Measurements from ENCODE around the gene ADGRG7.

ADGRG7 gene, protein sequence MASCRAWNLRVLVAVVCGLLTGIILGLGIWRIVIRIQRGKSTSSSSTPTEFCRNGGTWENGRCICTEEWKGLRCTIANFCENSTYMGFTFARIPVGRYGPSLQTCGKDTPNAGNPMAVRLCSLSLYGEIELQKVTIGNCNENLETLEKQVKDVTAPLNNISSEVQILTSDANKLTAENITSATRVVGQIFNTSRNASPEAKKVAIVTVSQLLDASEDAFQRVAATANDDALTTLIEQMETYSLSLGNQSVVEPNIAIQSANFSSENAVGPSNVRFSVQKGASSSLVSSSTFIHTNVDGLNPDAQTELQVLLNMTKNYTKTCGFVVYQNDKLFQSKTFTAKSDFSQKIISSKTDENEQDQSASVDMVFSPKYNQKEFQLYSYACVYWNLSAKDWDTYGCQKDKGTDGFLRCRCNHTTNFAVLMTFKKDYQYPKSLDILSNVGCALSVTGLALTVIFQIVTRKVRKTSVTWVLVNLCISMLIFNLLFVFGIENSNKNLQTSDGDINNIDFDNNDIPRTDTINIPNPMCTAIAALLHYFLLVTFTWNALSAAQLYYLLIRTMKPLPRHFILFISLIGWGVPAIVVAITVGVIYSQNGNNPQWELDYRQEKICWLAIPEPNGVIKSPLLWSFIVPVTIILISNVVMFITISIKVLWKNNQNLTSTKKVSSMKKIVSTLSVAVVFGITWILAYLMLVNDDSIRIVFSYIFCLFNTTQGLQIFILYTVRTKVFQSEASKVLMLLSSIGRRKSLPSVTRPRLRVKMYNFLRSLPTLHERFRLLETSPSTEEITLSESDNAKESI

DNA sequence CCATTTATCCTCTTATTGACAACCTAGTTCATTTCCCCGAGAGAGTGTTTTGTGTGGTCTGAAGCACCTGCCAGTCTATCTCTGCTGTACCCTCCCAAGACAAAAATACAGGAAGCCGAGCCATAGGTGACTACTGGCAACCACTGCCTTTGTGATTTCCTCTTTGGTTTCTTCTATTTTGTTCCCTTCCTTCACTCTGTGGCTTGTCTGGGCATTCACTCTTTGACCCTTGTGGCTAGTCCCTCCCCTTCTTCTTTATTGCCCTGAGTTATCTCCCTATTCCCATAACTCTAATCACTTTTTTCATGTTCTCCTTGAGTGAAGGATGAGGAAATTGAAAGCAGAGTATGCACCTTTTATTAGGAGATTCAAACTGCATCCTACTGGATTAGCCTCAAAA, at the start of gene ADGRG7:
ADGRG7 (plus strand) TSS at position 297 of the 400 bp plus-strand sequence. CDS start 256 bp downstream, outside the sequence.
- in situ Hi-C loops (cut with MboI; ENCODE audit: low sequenced_read_pairs) = no loop called here

DNA sequence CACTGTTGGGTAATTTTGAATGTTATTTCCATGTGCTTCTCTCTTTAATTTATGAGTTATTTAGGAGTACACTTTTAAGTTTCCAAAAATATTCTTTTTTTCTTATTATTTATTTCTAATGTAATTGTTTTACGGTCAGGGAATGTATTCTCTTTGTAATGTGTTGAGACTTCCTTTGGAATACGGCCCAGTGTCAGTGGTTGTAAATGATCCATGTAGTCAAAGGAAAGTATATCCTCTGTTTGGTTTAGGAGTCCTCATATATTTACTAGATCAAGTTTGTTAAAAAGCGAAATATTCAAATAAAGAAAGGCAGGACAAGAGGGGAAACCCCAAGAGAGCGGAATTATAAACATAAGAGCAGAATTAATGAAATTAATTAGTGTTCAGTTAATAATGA, 49.0 kb upstream of the ADGRG7 start:
- in situ Hi-C loops (cut with MboI; ENCODE audit: low sequenced_read_pairs) = no loop called here

DNA sequence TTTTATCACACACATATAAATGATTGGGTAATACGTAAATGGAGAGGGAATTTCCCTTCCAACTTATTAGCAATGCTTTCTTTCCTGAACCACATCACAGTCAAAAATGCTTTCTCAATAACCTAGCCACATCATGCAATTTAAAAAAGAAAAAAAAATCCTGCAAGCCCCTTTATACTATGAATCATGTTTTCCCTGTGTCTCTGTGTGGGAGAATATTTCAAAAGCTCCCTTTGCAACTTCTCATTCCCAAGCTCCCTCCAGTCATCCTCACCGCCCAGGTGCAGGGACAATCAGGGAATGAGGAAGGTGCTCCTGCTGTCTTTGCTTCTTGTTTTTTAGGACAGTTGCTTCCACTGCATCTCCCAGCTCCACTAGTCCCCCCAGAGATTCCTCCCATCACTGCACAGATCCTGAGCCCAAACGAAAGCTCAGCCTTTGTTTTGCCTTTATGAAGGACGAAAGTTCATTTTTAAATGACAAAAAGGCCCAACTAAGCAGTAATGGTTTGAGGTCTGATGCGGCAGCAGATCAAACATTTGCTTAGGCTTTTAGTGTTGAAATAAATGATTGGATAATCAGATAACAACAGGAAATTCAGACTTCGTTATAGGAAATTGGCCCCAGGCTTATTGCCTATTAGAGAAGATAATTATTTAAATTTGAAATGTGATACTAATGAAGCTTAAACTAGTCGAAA, 47.8 kb upstream of the ADGRG7 start:
- in situ Hi-C loops (cut with MboI; ENCODE audit: low sequenced_read_pairs) = no loop called here

DNA sequence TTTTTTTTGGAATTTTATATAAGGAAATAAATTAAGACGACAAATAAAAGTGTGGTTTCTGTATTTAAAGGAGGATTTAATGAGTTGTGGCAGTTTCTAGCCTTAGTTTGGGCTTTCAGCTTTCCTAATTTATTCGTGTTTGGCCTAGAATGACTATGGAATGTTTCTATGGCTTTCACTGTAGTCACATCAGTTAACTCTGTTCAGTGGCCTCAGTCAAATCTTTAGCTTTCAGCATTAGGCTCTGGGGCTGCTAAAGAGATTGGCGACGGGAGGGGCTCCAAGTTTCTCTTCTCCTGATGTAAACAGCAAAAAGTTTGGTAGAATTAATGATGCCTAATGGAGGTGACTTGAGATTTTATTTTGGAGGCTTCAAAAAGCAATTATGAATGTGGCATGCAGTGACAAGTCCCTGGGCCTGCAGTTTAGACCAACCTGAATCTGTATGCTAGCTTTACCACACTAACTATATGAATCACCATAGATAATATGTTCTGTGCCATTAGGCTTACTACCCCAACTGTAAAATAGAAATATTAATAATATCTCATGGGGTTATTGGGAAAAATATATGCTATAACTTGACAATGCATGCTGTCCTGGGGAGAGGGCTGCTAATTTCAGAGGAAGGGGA, 47.1 kb upstream of the ADGRG7 start:
- in situ Hi-C loops (cut with MboI; ENCODE audit: low sequenced_read_pairs) = no loop called here

DNA sequence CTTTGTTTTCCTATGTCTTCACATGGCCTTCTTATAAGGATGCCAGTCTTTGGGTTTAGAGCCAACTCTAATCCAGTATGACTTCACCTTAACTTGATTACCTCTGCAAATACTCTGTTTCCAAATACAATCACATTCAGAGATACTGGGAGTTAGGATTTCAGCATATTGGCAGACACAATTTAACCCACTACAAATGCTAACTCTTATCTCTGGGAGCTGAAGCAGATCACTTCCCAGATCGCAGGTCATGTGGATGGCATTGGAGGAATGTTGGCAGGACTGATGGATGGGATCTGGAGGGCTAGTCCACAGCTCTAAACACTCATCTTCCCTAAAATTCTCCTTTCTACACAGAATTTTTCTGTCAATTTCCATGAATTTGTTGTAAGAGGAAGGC, 46.2 kb upstream of the ADGRG7 start:
- in situ Hi-C loops (cut with MboI; ENCODE audit: low sequenced_read_pairs) = no loop called here

DNA sequence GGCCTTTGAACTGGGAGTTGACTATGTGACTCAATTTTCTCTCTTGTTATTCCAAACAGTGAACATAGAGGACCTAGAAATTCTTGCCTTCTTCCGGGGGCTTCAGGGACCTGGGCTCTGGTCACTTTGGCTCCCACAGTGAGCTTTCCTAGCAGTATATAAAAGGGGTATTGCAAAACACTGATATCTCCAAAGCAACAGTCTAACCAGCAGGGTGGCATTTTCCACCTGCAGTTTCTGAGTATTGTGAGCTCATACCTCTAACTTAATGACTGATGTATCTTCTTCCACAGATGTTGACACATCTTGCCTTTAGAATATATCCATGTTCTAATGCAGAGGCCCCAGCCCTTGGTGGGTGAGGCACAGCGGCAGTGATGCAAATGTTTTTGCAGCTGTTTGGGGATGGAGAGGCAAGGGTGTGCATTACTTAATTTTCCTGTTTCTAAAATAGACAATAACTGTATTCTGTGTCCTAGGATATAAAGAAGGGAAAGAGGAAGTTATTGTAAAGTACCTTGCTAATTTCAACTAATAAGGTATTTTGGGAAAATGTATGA, 45.7 kb upstream of the ADGRG7 start:
- in situ Hi-C loops (cut with MboI; ENCODE audit: low sequenced_read_pairs) = no loop called here

DNA sequence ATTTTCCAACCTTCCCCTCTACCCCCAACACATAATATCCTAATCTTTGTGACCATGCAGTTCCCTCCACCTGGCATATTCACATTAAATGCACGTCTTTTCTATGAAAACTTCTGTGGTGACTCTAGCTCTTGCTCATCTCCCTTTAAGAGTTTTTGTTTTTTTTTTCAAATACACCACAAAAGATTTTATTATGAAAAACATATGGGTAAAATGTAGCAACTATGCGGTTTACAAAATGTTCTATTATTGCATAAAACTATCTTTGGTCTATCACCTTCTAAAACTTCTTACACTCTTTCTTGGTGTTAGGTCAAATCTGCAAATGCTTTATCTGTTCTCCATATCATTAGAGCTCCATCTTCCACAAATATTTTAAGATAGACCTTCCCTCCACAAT, 38.6 kb upstream of the ADGRG7 start:
- in situ Hi-C loops (cut with MboI; ENCODE audit: low sequenced_read_pairs) = no loop called here

DNA sequence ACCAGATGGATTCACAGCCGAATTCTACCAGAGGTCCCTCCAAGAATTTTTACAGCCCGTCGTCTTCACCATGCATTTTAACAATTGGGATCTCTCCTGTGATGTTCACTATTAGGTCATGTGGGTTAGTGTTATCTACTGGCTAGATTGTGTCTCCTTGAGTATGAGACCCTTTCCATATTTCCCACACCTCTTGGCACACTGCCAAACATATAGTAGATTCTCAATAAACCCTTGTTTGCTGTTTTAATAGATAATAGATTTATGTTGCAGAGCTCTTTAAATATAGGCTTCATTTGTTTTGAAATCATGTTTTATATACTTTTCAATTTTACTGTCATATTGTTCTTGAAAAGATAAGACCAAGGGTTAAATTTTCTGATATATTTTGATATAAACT, 34.9 kb upstream of the ADGRG7 start:
- in situ Hi-C loops (cut with MboI; ENCODE audit: low sequenced_read_pairs) = no loop called here

DNA sequence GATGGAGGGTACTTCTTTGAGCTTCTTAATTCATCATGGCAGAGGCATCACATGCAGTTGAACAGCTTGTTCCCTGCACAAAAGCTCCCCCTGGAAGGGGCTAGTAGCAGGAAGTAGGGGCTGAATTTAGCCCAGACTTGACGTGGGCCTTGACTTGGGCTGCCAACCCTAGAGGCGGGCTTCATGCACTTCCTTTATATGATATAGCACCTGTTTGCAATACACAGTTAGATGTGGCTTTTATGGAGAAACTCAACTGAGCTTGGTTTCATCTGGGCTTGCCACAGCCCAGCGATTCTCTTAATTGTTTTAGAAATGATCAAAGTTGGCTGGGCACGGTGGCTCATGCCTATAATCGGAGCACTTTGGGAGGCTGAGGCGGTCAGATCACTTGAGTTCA, 33.7 kb upstream of the ADGRG7 start:
- in situ Hi-C loops (cut with MboI; ENCODE audit: low sequenced_read_pairs) = loop anchor here (25.0 kb wide), 2 partner anchors 238 to 738 kb away; partner anchors contain the start of gene NIT2

DNA sequence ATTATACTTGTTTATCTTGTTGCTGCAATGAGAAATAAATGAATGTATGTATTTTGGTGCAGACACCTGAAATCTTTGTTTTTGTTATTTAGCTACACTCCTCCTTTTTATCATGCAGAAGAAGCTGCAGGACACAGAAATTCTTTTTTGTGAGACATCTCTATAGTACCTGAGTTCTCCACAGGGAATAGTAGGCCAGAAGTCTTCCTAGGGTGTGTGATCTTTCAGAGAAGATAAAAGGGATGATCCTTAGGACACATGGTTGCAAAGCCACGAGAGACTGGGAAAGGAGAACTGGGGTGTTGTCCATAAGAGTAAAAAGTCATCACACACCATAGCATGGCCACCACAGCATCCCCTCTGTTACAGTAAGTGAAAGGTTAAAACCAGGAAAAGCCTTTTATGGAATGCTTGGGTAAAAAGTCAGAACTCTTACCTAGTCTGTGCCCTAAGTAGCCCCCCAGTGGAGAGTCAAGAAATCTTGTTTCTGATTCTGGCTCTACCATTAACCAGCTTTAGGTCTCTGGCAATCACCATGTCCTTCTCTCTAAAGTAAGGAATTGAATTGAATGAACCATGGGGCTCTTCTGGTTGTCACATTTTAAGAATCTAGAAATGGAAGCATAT, 31.9 kb upstream of the ADGRG7 start:
- in situ Hi-C loops (cut with MboI; ENCODE audit: low sequenced_read_pairs) = loop anchor here (25.0 kb wide), 2 partner anchors 240 to 740 kb away; partner anchors contain the start of gene NIT2

DNA sequence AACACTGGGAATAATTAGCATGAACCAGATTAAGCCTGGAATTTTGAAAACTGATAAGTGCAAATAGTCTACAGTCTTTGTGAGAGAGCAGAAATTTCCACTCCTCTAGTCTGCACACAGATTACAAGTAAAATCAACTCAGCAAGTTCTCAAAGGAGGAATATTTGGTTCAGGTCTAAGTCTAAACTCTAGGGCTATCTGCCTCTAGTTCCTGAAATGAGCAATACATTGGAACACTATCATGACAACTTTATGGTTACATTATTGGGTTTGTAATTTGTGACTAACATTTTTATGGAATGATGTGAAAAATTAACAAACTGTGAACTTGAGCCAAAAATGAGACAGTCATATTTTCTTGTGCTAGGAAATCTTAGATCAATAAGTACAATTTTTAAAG, 30.8 kb upstream of the ADGRG7 start:
- in situ Hi-C loops (cut with MboI; ENCODE audit: low sequenced_read_pairs) = loop anchor here (25.0 kb wide), 2 partner anchors 241 to 741 kb away; partner anchors contain the start of gene NIT2

DNA sequence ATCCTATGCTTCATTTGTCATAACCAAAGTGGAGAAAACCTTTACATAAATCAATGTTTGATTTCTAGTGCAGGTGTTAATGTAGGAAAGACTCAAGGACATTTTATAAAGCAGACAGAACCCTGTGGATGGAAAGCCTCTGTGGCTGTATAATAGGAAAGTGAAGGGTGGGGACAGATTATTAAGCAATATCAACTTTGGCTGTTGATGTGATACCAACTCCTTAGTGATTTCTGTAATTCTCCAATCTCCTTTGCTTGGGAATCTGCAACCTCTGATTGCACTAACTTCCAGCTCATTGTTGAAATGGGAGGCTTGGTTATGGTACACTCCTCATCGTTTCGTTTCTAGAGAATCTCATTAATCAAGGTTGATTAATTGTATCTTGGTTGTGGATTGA, 29.3 kb upstream of the ADGRG7 start:
- in situ Hi-C loops (cut with MboI; ENCODE audit: low sequenced_read_pairs) = loop anchor here (25.0 kb wide), 2 partner anchors 243 to 743 kb away; partner anchors contain the start of gene NIT2

DNA sequence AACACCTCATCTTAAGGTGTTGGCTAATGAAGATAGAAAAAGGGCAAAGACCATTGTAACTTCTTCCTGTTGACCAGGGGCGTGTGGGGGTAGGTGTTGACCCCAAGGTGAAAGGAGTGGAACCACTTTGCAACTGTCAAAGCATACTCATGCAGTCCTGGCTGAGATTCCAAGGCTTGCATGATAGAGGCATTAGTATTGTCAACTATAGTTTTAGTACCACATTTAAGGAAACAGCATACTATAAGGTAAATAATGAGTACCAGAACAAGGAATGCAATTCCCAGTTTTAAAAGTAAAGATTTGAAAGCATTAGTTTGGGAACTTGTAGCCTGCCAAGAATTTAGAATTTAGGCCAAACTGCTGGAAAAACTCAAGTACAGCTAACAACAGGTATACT, 27.8 kb upstream of the ADGRG7 start:
- in situ Hi-C loops (cut with MboI; ENCODE audit: low sequenced_read_pairs) = loop anchor here (25.0 kb wide), 2 partner anchors 244 to 744 kb away; partner anchors contain the start of gene NIT2

DNA sequence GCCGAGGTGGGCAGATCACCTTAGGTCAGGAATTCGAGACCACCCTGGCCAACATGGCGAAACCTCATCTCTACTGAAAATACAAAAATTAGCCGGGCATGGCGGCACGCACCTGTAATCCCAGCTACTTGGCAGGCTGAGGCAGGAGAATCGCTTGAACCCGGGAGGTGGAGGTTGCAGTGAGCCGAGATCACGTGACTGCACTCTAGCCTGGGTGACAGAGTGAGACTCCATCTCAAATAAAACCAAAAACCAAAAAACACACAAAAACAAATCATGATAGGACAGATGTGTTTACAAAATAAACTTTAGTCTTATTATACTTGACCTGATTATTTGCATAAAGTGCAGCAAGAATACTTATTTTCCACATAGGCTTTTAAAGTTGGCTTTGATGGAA, 27.2 kb upstream of the ADGRG7 start:
- in situ Hi-C loops (cut with MboI; ENCODE audit: low sequenced_read_pairs) = loop anchor here (25.0 kb wide), 2 partner anchors 245 to 745 kb away; partner anchors contain the start of gene NIT2

DNA sequence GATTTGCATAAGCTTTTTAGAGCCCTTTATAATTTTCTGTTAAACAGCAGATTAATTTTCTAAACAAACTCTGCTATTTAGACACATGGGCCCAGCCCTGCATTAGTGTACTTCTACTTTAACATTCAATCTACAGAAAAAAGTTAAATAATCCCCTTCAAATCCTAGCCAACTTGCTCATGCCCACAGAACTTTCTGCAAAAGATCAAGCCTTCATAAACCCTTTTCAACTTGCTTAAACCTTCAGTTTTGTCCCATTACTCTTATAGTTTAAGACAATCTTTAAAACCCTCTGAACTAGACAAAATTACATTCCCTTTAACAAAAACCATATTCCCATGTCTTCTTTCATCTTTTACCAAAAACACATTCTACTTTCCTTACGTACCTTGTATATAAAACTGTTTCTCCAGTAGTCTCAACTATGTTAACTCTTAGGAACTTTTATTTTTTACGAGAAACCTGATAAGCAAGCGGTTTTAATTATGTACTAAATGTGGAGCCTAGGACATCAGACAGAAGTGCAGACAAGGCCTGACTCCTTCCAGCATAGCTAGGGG, 25.2 kb upstream of the ADGRG7 start:
- in situ Hi-C loops (cut with MboI; ENCODE audit: low sequenced_read_pairs) = loop anchor here (25.0 kb wide), 2 partner anchors 247 to 747 kb away; partner anchors contain the start of gene NIT2

DNA sequence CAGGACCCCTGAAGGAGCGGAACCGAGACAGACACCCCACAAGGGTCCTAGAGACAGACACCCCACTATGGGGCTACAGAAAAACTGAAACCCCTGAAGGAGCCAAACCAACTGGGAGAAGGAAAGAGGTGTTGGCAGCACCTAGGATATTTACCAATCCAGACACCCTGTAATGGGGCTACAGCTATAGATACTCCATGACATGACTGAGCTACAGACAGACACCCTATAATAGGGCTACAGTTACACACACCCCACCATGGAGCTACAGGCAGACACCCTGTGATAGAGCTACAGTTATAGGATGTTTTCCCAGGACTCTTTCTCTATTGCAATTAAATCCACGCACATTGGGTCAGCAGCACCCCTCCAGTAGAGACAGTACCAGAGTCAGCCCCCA, 22.6 kb upstream of the ADGRG7 start:
- in situ Hi-C loops (cut with MboI; ENCODE audit: low sequenced_read_pairs) = loop anchor here (25.0 kb wide), 2 partner anchors 250 to 750 kb away; partner anchors contain the start of gene NIT2

DNA sequence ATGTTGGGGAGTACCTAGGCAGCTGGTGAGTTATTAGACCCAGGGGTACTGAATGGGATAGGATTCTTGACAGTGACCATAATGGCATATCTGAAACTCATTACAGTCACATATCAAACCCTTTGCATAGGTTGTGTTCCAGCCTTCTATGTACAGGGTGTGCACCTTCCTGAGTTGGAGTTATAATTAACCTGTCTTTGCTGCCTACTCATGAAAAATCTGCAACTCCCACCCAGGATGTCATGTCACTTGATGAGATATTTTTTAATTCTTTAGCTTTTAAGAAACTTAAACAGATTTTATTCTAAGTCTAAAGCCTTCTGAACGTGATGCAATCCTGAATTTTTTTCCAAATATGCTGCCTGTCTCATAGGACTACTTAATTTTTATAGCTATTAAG, 21.1 kb upstream of the ADGRG7 start:
- in situ Hi-C loops (cut with MboI; ENCODE audit: low sequenced_read_pairs) = loop anchor here (25.0 kb wide), 2 partner anchors 251 to 751 kb away; partner anchors contain the start of gene NIT2

DNA sequence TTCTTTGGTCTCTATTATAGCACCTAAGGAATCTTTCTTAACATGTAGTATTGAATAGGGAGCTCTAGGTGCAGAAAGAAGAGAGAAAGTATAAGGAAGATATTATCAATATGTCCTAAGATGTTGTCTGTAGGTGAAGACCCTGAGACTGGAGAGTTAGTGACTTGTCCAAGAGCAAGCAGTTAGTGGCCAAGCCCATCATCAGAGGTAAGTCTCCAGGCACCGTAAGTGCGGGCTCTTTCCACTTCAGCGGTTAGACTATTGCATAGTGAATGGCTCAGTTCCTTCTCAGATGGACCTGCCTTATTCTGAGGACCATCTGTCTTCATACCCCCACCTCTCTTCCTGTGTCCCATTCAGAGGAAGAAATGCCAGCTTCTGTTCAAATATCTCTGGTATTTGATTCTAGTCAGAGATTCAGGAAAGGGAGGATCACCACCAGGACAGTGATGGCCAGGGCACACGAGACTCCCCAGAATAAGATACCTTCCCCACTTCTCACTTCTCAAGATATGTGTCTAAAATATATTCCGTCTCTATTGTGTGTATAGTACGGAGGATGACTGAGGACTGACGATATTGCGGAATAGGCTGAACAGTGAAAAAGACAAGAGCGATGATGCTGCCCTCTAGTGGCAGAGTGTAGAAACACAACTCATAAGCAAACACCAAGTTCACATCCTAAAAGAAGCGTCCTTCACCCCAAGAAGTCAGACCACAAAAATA, 19.1 kb upstream of the ADGRG7 start:
- in situ Hi-C loops (cut with MboI; ENCODE audit: low sequenced_read_pairs) = loop anchor here (25.0 kb wide), 2 partner anchors 253 to 753 kb away; partner anchors contain the start of gene NIT2

DNA sequence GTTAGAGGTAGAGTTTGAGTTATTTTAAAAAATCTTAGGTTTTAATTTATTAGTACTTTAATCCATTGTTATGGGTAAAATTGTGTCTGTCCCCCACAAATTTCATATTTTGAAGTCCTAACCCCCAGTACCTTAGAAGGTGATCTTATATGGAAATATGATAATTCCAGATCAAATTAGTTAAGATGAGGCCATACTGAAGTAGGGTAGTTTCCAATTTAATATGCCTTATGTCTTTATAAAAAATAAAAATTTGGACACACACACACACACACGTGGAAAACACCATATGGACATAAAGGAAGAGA, 18.6 kb upstream of the ADGRG7 start:
- in situ Hi-C loops (cut with MboI; ENCODE audit: low sequenced_read_pairs) = loop anchor here (25.0 kb wide), 2 partner anchors 253 to 753 kb away; partner anchors contain the start of gene NIT2

Data from HL-60/S4 (cell line).